MM.1S (cell line): ENCODE data around the gene OSBPL10.

Experiments
- DNase-seq: peaks from one replicate; pipeline ENCODE4 v3.0.0-alpha.2; 2015
- H2AFZ ChIP-seq: fragments of 300-600 bp; sonication (generic); 2 replicates; pipeline ENCODE4 v1.6.0; 2016; ENCODE audit warnings: antibody characterized with exemption, low read length
- H3F3A ChIP-seq: fragments of 300-600 bp; sonication (generic); 2 replicates; pipeline ENCODE4 v1.6.1; 2016; ENCODE audit warnings: mild to moderate bottlenecking, antibody characterized with exemption, low read length, moderate library complexity, mixed read lengths; ENCODE audit not compliant: insufficient read depth
- H3K27ac ChIP-seq: fragments of 300-600 bp; sonication (generic); 2 replicates; pipeline ENCODE4 v1.5.1; 2016; ENCODE audit warnings: mild to moderate bottlenecking, low read length
- H3K27me3 ChIP-seq: fragments of 300-600 bp; sonication (generic); replicated peaks from 2 replicates; pipeline ENCODE4 v1.6.0; 2016; ENCODE audit warnings: low read length; ENCODE audit not compliant: insufficient read depth
- H3K36me3 ChIP-seq: fragments of 300-600 bp; sonication (generic); replicated peaks from 2 replicates; pipeline ENCODE4 v1.6.1; 2016; ENCODE audit warnings: mild to moderate bottlenecking, low read length, mixed read lengths; ENCODE audit not compliant: insufficient read depth
- H3K4me1 ChIP-seq: fragments of 300-600 bp; sonication (generic); 2 replicates; pipeline ENCODE4 v1.6.1; 2016; ENCODE audit warnings: low read length, mixed read lengths
- H3K4me2 ChIP-seq: fragments of 300-600 bp; sonication (generic); 2 replicates; pipeline ENCODE4 v1.6.0; 2016; ENCODE audit warnings: low read depth, low read length
- H3K4me3 ChIP-seq: fragments of 300-600 bp; sonication (generic); 2 replicates; pipeline ENCODE4 v1.5.1; 2016; ENCODE audit warnings: low read length, mixed read lengths
- H3K79me2 ChIP-seq: fragments of 300-600 bp; sonication (generic); 2 replicates; pipeline ENCODE4 v1.6.1; 2016; ENCODE audit warnings: mixed run types, low read length, mixed read lengths
- H3K9ac ChIP-seq: fragments of 300-600 bp; sonication (generic); 2 replicates; pipeline ENCODE4 v1.6.1; 2016; ENCODE audit warnings: low read length, mixed read lengths
- H3K9me2 ChIP-seq: fragments of 300-600 bp; sonication (generic); replicated peaks from 2 replicates; pipeline ENCODE4 v1.6.1; 2016; ENCODE audit warnings: mild to moderate bottlenecking, low read length, mixed read lengths; ENCODE audit not compliant: insufficient read depth
- H3K9me3 ChIP-seq: fragments of 300-600 bp; sonication (generic); replicated peaks from 2 replicates; pipeline ENCODE4 v1.6.1; 2016; ENCODE audit warnings: mild to moderate bottlenecking, low read length, mixed read lengths; ENCODE audit not compliant: insufficient read depth
- H4K20me1 ChIP-seq: fragments of 300-600 bp; sonication (generic); 2 replicates; pipeline ENCODE4 v1.6.1; 2016; ENCODE audit warnings: mild to moderate bottlenecking, low read length, moderate library complexity, mixed read lengths; ENCODE audit not compliant: insufficient read depth
- CTCF ChIP-seq: fragments of 300-600 bp; sonication (generic); IDR thresholded peaks from 2 replicates; pipeline ENCODE4 v1.5.1; 2016; ENCODE audit warnings: antibody characterized with exemption, low read length, mixed read lengths
- EZH2 ChIP-seq: fragments of 300-600 bp; sonication (generic); optimal IDR thresholded peaks from 2 replicates; pipeline ENCODE3; 2017; ENCODE audit warnings: low read depth, mild to moderate bottlenecking, antibody characterized with exemption, low read length, mixed read lengths
- EZH2phosphoT487 ChIP-seq: fragments of 300-600 bp; sonication (generic); IDR thresholded peaks from 2 replicates; pipeline ENCODE4 v1.6.1; 2018; ENCODE audit warnings: antibody characterized with exemption, low read length

The OSBPL10 gene

GRCh38 chr3:31629054-31629453 is 352.0 kb downstream of the OSBPL10 start:
- Histone ChIP-seq H3K4me2 (no peak overlapping the region), H3K4me3 (no peak overlapping the region), H3K9ac (no peak overlapping the region), H3K9me2 (no peaks in the 10 kb centered on the region), H3K79me2 (no peaks in the 10 kb centered on the region), H4K20me1 (no peaks in the 10 kb centered on the region), H3K4me1 (peaks cover 4% of the 10 kb centered on the region), H2AFZ (no peak overlapping the region), H3K36me3 (peaks cover 6% of the 10 kb centered on the region; the same call in 1 of the 2 replicates), H3F3A (no peaks in the 10 kb centered on the region), H3K27ac (no peak overlapping the region), H3K9me3 (no peaks in the 10 kb centered on the region), H3K27me3 (no peaks in the 10 kb centered on the region)
- DNase-seq = no peak
- TF ChIP-seq EZH2 = no peak
- TF ChIP-seq EZH2phosphoT487 = no peak
- no peak for TF ChIP-seq CTCF

DNA sequence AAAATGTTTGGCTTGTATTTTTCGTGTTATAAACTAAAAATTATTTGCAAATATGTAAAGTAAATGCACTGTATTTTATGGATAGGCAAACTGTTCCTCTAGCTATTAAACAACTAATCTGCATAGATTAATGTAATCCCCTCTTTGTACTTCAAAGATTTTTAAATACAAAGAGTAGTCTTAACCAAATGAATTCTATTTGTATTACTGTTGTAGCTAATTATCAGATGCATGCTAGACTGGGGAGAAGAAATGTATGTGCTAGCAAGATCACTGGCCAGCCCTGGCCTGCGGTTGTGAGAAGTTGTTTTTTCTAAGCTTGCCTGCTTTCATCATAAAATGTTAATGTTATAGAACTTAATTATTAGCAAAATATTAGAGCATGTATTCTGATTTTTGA is 355.7 kb downstream of the OSBPL10 start:
- peaks cover 3% of the 10 kb centered on the region; the same call in 1 of the 2 replicates for H3K36me3 ChIP-seq
- TF ChIP-seq EZH2phosphoT487 (no peak), EZH2 (no peak), CTCF (no peak)
- no peak overlapping the region for H3K4me3 ChIP-seq
- H3F3A ChIP-seq = peaks cover 8% of the 10 kb centered on the region; the same call in 1 of the 2 replicates
- no peaks in the 10 kb centered on the region for H3K27me3 ChIP-seq
- no peak for DNase-seq
- no peaks in the 10 kb centered on the region for H3K9me2 ChIP-seq
- H3K27ac ChIP-seq = no peak overlapping the region
- H4K20me1 ChIP-seq = no peaks in the 10 kb centered on the region
- H2AFZ ChIP-seq = no peak overlapping the region
- peaks cover 41% of the 10 kb centered on the region for H3K4me1 ChIP-seq
- H3K9me3 ChIP-seq = no peaks in the 10 kb centered on the region
- no peak overlapping the region for H3K9ac ChIP-seq
- H3K79me2 ChIP-seq = peaks cover 10% of the 10 kb centered on the region
- no peak overlapping the region for H3K4me2 ChIP-seq

GRCh38 chr3:31624083-31624709 is 356.9 kb downstream of the OSBPL10 start:
- peak; percentile 18 for DNase-seq
- H3K27me3 ChIP-seq = no peaks in the 10 kb centered on the region
- no peak overlapping the region for H2AFZ ChIP-seq
- no peaks in the 10 kb centered on the region for H3K9me3 ChIP-seq
- peaks cover 11% of the 10 kb centered on the region; the same call in 1 of the 2 replicates for H3F3A ChIP-seq
- no peaks in the 10 kb centered on the region for H4K20me1 ChIP-seq
- peak overlapping the region; percentile 14; the same call in 1 of the 2 replicates for H3K27ac ChIP-seq
- H3K4me1 ChIP-seq = peaks cover 43% of the 10 kb centered on the region
- no peak overlapping the region for H3K4me3 ChIP-seq
- no peaks in the 10 kb centered on the region for H3K9me2 ChIP-seq
- H3K9ac ChIP-seq = no peak overlapping the region
- peaks cover 10% of the 10 kb centered on the region for H3K79me2 ChIP-seq
- TF ChIP-seq EZH2 (no peak), CTCF (no peak), EZH2phosphoT487 (no peak)
- H3K4me2 ChIP-seq = no peak overlapping the region
- H3K36me3 ChIP-seq = peaks cover 2% of the 10 kb centered on the region
